HG02610 (cell line): ENCODE measurements around the gene DISC1.
"Not testable (repeated sequence)": the region's sequence is repeated elsewhere in the genome, so short reads cannot be mapped to it uniquely, and the experiment has no call there.

Experiments used
- ATAC-seq: cut with Tn5 transposase; IDR thresholded peaks from one replicate; pipeline ENCODE4 v1.9.1; 2021; ENCODE audit warnings: mild to moderate bottlenecking, moderate library complexity; ENCODE audit not compliant: unreplicated experiment

The DISC1 gene

GRCh38 chr1:231872461-231872910 lies 245.9 kb downstream of the DISC1 start:
- no peak for ATAC-seq

- ATAC-seq: no peak
Observed at GRCh38 chr1:231878737-231879136, 252.1 kb downstream of the DISC1 start.

- no peak for ATAC-seq
Observed at GRCh38 chr1:231879296-231879695, 252.7 kb downstream of the DISC1 start.

- ATAC-seq: no peak
Observed at GRCh38 chr1:231882333-231882732, 255.7 kb downstream of the DISC1 start.

GRCh38 chr1:231882790-231883189 lies 256.2 kb downstream of the DISC1 start:
- ATAC-seq: no peak

- no peak for ATAC-seq
Observed at GRCh38 chr1:231883382-231883781, 256.8 kb downstream of the DISC1 start.

GRCh38 chr1:231885209-231885854 lies 258.7 kb downstream of the DISC1 start:
- ATAC-seq: no peak

GRCh38 chr1:231887166-231887565 lies 260.6 kb downstream of the DISC1 start:
- no peak for ATAC-seq

GRCh38 chr1:231887866-231888265 lies 261.3 kb downstream of the DISC1 start:
- ATAC-seq: no peak

GRCh38 chr1:231890791-231891190 lies 264.2 kb downstream of the DISC1 start:
- no peak for ATAC-seq

- ATAC-seq: no peak
Observed at GRCh38 chr1:231893400-231894102, 267.0 kb downstream of the DISC1 start.

- no peak for ATAC-seq
Observed at GRCh38 chr1:231896806-231897205, 270.2 kb downstream of the DISC1 start.

GRCh38 chr1:231899046-231899445 lies 272.5 kb downstream of the DISC1 start:
- ATAC-seq: no peak

- ATAC-seq: no peak
Observed at GRCh38 chr1:231899713-231900435, 273.3 kb downstream of the DISC1 start.

GRCh38 chr1:231903586-231904081 lies 277.0 kb downstream of the DISC1 start:
- no peak for ATAC-seq

- not testable (repeated sequence) for ATAC-seq
Observed at GRCh38 chr1:231907310-231907709, 280.7 kb downstream of the DISC1 start.

- ATAC-seq: no peak
Observed at GRCh38 chr1:231913493-231913892, 286.9 kb downstream of the DISC1 start.

GRCh38 chr1:231918239-231919015 lies 291.8 kb downstream of the DISC1 start:
- ATAC-seq: no peak

- no peak for ATAC-seq
Observed at GRCh38 chr1:231919239-231919885, 292.8 kb downstream of the DISC1 start.

GRCh38 chr1:231919886-231920285 lies 293.3 kb downstream of the DISC1 start:
- ATAC-seq: no peak
